Activated B cell treated with CpG ODN at 0.5 μM for 24 hours (primary cell): Measurements from ENCODE around the gene ZSWIM4. TPM values are rescaled to one million over a fixed set of nuclear protein-coding genes. Genes with fewer than 3 reads are reported as not detected.
A peak's percentile ranks its signal among the peaks of the same experiment; 100 is the strongest.

Experiments
- ATAC-seq: fragments of 200-7000 bp; cut with Tn5 transposase; one replicate; pipeline ENCODE4 v1.10.0; 2021; ENCODE audit warnings: low read depth, mild to moderate bottlenecking, moderate library complexity
- CTCF ChIA-PET: fragments of 350-600 bp; sonication (Branson Sonifier 250); formaldehyde crosslinking; loops from one replicate; lab custom pipeline; 2021; ENCODE audit warnings: antibody characterized with exemption; lab: Charles Lee
- POLR2A ChIA-PET: fragments of 350-600 bp; sonication (Branson Sonifier 250); formaldehyde crosslinking; loops from one replicate; lab custom pipeline; 2021; ENCODE audit warnings: antibody characterized with exemption; lab: Charles Lee
- DNase-seq: peaks from one replicate; pipeline ENCODE4 v3.0.0; 2022
- H3K27ac Mint-ChIP-seq: one replicate; pipeline ENCODE4 v1.8.0; 2020; ENCODE audit warnings: mixed read lengths
- H3K27me3 Mint-ChIP-seq: one replicate; pipeline ENCODE4 v1.8.0; 2021; ENCODE audit warnings: mixed read lengths
- H3K36me3 Mint-ChIP-seq: one replicate; pipeline ENCODE4 v1.8.0; 2021; ENCODE audit warnings: low read depth, mixed read lengths
- H3K4me1 Mint-ChIP-seq: one replicate; pipeline ENCODE4 v1.8.0; 2021; ENCODE audit warnings: mixed read lengths
- H3K4me3 Mint-ChIP-seq: one replicate; pipeline ENCODE4 v1.8.0; 2020; ENCODE audit warnings: mild to moderate bottlenecking, mixed read lengths
- H3K9me3 Mint-ChIP-seq: one replicate; pipeline ENCODE4 v1.8.0; 2020; ENCODE audit warnings: mixed read lengths
- CTCF ChIP-seq: fragments of 200-600 bp; IDR thresholded peaks from one replicate; pipeline ENCODE4 v1.8.0; 2022; ENCODE audit warnings: antibody characterized with exemption, mild to moderate bottlenecking
- intact Hi-C: fragments of 100-400 bp; cut with micrococcal nuclease; formaldehyde crosslinking; loops from one replicate; pipeline ENCODE4 v1.15.1; 2024
- total RNA-seq: library from RNA; stranded (reverse); gene quantifications from 2 replicates; pipeline ENCODE4 v1.2.3, GENCODE V29; 2022

The ZSWIM4 gene
- total RNA-seq, 1 donor from 2014 or later = 11.2 TPM

GRCh38 chr19:13817018-13817614 is 21.9 kb downstream of the ZSWIM4 start:
- no peak overlapping the region for H3K27ac Mint-ChIP-seq
- peaks cover 10% of the 10 kb centered on the region for H3K36me3 Mint-ChIP-seq
- peaks cover 2% of the 10 kb centered on the region for H3K9me3 Mint-ChIP-seq
- H3K4me3 Mint-ChIP-seq = no peak overlapping the region
- no peaks in the 10 kb centered on the region for H3K27me3 Mint-ChIP-seq
- CTCF ChIA-PET = no interaction called here
- ATAC-seq = peak; percentile 56
- no peaks in the 10 kb centered on the region for H3K4me1 Mint-ChIP-seq
- intact Hi-C loops = no loop called here
- TF ChIP-seq CTCF = no peak
- POLR2A ChIA-PET = interaction anchor here (0.9 kb wide), 1 partner anchor 29 kb away, joined by 3 read pairs; no protein-coding TSS in a partner anchor
- no peak for DNase-seq

GRCh38 chr19:13817615-13818371 is 22.6 kb downstream of the ZSWIM4 start:
- CTCF ChIA-PET = no interaction called here
- intact Hi-C loops = no loop called here
- Mint-ChIP-seq H3K36me3 (peaks cover 10% of the 10 kb centered on the region), H3K9me3 (peaks cover 2% of the 10 kb centered on the region), H3K27me3 (no peaks in the 10 kb centered on the region), H3K27ac (no peak overlapping the region), H3K4me3 (no peak overlapping the region), H3K4me1 (peaks cover 2% of the 10 kb centered on the region)
- DNase-seq (no peak), ATAC-seq (peak; percentile 69)
- POLR2A ChIA-PET = interaction anchor here (0.5 to 0.9 kb wide), 2 partner anchors 10 to 28 kb away, joined by 3 to 4 read pairs; no protein-coding TSS in a partner anchor
- TF ChIP-seq CTCF = no peak

- ChIA-PET CTCF (no interaction called here), POLR2A (no interaction called here)
- H3K27me3 Mint-ChIP-seq = no peaks in the 10 kb centered on the region
- intact Hi-C loops = no loop called here
- H3K36me3 Mint-ChIP-seq = peaks cover 13% of the 10 kb centered on the region
- no peak overlapping the region for H3K27ac Mint-ChIP-seq
- peaks cover 2% of the 10 kb centered on the region for H3K4me1 Mint-ChIP-seq
- DNase-seq (no peak), ATAC-seq (no peak)
- H3K9me3 Mint-ChIP-seq = no peaks in the 10 kb centered on the region
- TF ChIP-seq CTCF = no peak
- H3K4me3 Mint-ChIP-seq = no peak overlapping the region
Observed at GRCh38 chr19:13819238-13819637, 24.0 kb downstream of the ZSWIM4 start.

GRCh38 chr19:13821292-13821691 is 26.0 kb downstream of the ZSWIM4 start:
- ATAC-seq = no peak
- Mint-ChIP-seq H3K27me3 (no peaks in the 10 kb centered on the region), H3K36me3 (peaks cover 17% of the 10 kb centered on the region), H3K27ac (no peak overlapping the region), H3K4me3 (no peak overlapping the region), H3K9me3 (no peaks in the 10 kb centered on the region), H3K4me1 (peaks cover 2% of the 10 kb centered on the region)
- ChIA-PET CTCF (interaction anchor here (1.3 kb wide), 1 partner anchor 41 kb away, joined by 3 read pairs; no protein-coding TSS in a partner anchor), POLR2A (interaction anchor here (0.7 kb wide), 1 partner anchor 207 kb away, joined by 4 read pairs; no protein-coding TSS in a partner anchor)
- no peak for DNase-seq
- TF ChIP-seq CTCF = no peak
- intact Hi-C loops = no loop called here

- H3K9me3 Mint-ChIP-seq = no peaks in the 10 kb centered on the region
- CTCF ChIA-PET = no interaction called here
- no peak overlapping the region for H3K4me3 Mint-ChIP-seq
- peaks cover 22% of the 10 kb centered on the region for H3K36me3 Mint-ChIP-seq
- no peak for TF ChIP-seq CTCF
- ATAC-seq = no peak
- POLR2A ChIA-PET = interaction anchor here (0.7 kb wide), 1 partner anchor 27 kb away, joined by 12 read pairs; no protein-coding TSS in a partner anchor
- H3K27me3 Mint-ChIP-seq = no peaks in the 10 kb centered on the region
- no peak overlapping the region for H3K27ac Mint-ChIP-seq
- no peak for DNase-seq
- intact Hi-C loops = no loop called here
- peaks cover 2% of the 10 kb centered on the region for H3K4me1 Mint-ChIP-seq
Observed at GRCh38 chr19:13823256-13823655, 28.0 kb downstream of the ZSWIM4 start.
